T-helper 2 cell (primary cell): ENCODE measurements around the gene ZHX3.
"Not testable (repeated sequence)": the region's sequence is repeated elsewhere in the genome, so short reads cannot be mapped to it uniquely, and the experiment has no call there.

Experiments
- DNase-seq, 5 experiments: peaks; one replicate each; pipeline versions ENCODE4 v3.0.0 to v3.0.0-alpha.2; 2012 to 2022

ZHX3 gene

DNA sequence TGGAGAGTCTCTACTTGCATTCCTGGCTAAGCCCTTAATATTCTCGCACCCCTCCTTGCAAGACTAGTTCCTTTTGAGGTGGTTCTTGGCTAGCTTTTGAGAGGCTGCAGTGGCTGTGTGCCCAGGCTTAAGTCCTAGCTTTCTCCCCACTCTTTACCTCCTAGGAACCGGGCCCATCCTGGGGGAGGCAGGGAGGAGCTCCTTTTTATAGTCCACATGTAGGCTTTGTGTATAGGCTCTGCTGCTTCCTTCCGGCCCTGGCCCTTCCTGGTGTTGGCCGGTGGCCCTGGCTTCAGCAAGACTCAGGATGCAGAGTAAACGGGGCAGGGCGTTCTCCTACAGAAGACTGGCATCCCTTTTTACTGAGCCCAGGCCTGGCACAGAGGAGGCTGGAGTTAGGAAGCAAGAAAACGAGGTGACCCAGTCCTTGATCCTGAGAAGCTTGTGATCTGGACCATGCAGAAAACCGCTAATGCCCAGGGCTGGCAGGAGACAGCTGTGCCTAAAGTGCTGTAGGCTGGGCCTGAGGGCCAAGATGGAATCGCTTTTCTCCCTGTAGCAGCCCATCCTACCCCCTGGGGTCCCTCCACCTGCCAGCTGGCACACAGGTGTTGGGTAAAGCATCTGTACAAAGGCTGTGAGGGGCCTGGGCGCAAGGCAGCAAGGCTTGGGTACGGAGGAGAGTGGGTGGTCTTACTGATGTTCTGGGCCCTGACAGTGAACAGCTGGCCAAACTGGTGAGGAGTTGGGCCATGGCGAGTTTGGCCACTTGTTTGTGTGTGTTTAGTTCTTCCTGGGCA, 171.5 kb downstream of the ZHX3 start:
- DNase-seq = no peak

DNA sequence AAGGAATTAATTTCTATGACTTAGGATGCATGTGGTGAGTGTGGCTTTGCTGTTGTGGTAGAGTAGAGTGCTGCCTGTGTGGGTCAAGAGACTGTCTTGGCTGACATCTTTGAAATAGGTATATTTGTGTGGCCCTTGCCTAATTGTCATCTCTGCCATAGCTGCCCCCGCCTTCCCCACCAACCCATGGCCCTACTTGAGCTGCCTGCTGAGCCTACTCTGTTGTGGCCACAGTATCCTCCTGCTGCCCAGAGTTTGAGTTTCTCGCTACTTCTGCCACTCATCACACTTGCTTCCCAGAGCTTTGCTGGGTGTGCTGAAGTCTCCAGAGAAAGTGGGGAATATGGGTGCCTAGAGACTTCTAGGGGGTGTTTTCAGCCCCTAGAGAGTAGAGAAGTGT, 172.2 kb downstream of the ZHX3 start:
- no peak for DNase-seq

DNA sequence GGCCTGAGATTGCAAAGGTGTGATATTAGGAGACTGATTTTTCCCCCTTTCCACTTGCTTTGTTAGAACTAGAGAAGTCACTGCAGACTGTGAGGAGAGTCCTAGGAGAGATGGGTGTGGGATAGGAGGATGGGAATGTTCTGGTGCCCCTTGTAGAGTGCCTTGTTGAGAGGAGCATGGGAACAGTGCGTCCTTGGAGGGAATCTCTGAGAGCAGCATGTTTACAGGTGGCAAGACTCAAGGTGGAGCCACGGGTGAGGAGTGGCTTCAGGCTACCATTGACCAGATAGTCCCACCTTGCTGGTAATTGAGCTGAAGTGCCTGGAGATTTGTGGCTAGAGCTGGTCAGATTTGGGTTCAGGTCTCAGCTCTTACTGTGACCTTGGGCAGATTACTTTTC, 174.2 kb downstream of the ZHX3 start:
- DNase-seq = no peak

DNA sequence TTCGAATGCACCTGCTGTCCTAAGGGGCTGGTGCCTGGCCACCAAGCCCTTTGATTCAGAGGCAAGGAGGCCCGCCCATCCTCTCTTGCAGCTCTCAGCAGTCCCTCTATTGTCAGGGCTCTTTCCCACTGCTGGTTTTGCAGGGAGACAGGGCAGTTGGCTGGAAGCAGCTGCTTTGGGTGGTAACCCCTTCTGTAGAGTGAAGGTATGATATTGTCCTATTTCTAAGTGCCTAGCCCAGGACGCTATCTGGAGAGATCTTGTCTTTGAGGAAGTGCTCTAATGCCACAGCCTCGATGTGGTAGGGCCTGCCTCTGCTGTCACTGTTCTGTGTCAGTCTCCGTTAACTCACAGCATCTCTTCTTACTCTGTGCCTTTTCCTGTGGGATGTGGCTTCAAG, 174.6 kb downstream of the ZHX3 start:
- peak in 3 of 5 experiments; percentile 49 to 92 (median 67) for DNase-seq

DNA sequence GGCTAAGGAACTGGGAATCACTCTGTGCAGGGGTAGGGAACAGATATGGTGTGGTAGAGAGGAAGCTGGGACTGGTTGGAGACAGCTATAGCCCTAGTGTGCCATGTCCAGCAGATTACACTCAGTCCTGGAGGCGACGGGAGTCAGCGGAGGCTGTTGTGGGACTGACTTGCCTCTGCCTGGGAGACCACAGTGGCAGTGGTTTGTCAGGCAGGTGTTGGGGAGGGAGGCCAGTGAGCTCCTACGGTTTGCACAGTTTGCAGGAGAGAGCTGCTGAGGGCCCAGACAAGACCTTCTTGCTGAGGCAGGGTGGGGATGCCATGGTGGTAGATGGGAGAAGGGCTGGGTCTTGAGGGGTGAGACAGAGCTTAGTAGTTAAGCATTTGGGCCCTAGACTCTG, 175.3 kb downstream of the ZHX3 start:
- peak in 1 of 5 experiments; percentile 60 for DNase-seq

DNA sequence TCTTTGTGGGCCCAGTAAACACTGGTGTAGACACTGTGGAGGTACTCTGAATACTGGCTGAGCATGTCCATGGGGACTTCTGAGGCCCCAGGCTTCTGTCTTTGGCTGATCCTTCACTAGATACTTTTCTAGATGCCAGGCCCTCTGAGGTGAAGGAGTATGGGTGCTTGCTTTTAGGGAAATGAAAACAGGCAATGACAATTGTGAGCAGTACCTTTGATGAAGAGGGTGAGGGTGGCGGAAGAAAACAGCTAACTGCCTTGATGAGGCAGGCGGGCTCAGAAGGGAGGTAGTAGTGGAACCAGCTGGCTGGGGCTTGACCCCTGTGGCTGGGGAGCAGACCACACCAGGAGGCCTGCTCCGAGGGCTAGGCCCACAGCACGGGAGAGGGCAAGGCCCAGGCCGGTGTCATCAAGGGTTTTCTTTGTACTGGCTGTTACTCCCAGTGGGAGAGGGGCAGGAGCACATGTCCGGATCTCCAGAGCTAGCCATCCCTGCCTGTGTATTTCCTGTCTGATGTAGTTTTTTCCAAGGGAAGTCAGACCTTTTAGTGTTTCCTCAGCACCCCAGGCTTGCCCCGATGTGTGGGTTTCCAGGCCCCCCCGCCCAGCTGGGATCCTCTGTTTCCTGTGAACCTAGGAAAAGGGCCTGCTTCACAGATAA, 176.2 kb downstream of the ZHX3 start:
- no peak for DNase-seq

DNA sequence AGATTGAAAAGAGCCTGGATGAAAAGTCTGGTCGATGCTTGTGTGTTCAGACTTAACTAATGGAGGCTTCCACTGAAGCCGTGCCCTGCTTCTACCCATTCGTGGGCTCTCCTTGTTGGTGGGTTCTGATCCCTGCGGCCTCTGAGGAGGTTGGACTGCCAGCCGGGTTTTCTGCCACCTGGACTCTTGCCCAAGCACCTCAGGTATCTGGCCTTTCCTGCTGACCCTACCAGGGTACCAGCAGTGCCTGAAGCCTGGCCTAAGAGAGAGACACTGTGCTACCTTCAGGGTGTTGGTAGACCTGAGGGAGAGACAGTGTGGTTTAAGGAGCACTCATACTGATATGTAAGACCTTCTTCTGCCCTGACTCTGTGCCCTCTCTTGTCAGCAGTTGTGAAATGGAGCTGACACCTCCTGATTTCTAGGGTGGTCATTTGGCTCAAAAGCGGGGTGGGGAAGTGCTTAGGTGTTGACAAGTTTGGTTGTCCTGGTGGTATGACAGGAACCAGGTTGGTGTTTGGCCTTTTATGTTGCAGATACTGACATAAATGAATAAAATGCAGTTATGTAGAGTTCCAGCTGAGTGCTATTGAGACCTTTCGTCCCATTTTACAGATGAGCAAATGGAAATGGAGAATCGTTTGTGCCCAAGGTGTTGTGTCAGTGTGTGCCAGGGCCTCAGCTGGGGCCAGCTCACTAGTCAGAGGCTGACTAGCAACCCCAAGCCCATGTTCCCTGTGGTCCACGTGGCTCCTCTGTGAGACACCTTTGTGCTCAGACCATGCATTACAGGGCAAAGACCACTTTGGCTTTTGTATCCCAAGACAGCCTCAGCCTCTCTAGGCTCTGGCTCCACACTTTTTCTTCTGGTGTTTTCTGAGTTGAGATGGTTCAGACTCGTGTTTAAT, 177.1 kb downstream of the ZHX3 start:
- peak in 1 of 5 experiments; percentile 54 for DNase-seq

DNA sequence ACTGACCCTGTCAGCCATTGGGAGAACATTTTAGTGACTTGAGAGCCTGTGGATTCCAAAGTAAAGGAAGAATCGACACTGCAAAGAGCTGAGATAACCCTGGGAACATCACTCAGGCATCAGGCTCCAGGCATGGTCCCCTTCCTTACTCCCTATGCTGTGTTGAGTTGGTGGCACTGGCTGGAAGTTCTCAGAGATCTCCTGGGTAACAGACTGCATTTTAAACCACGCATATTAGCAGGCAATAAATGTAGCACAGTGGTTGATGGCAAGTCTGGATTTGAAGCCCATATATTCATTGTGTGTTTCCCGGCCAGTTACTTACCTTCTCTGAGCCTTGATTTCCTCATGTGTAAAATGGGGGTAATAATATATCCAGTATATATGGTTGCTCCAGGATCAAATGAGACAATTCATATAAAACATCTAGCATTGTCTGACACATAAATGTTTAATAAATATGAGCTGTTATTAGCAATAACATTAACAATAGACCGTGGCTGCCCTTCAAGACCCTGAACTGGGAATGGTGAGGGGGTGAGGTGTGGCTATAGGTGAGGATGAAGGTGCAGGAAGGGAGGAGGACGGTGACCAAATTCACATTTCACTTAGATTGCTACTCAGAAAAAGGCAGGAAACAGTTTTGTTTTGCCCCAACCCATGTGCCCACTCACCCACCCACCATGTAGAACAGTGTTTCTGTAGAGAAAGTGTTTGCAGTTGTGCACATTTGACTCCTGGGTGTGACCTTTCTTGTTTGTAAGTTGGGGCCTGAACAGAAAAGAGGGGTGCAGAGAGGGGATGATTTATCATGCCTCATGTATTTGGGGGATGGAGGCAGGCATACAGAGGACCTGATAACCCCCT, 178.1 kb downstream of the ZHX3 start:
- DNase-seq = peak in 1 of 5 experiments; percentile 55

DNA sequence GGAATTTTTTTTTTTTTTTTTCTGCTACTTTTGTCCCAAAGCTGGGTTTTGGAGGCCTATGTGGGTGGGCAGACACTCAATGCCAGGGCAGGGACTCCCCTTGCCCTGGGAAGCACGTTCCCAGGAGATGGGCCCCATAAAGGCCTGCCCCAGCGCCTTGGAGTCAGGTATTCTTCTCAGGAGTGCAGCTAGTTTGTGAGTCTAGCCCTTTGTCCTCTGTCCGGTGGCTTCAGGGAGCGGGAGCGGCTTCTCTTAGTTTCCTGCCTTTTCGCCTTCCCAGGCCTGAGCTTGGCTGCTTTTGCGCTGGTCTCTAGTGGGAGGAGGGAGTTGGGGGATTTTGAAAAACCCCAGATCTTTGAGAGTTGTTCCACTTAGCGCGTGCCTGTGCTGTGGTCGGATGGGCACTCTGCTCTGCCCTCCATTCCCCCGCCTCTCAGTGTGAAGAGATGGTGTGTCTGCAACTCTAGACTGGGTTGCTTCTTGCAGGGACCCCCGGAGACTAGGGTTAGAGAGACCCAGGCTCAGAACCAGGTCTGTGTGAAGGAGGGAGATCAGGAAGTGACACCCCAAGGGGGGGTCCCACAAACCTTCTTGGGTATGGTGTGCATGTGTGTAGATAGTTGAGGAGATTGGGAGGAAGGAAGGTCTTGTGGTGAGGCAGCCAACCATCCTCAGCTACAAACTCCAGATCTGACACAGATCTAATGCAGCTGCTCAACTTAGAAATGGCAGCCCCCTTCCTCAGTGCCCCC, 178.9 kb downstream of the ZHX3 start:
- DNase-seq = peak in 3 of 5 experiments; percentile 31 to 93 (median 79)

DNA sequence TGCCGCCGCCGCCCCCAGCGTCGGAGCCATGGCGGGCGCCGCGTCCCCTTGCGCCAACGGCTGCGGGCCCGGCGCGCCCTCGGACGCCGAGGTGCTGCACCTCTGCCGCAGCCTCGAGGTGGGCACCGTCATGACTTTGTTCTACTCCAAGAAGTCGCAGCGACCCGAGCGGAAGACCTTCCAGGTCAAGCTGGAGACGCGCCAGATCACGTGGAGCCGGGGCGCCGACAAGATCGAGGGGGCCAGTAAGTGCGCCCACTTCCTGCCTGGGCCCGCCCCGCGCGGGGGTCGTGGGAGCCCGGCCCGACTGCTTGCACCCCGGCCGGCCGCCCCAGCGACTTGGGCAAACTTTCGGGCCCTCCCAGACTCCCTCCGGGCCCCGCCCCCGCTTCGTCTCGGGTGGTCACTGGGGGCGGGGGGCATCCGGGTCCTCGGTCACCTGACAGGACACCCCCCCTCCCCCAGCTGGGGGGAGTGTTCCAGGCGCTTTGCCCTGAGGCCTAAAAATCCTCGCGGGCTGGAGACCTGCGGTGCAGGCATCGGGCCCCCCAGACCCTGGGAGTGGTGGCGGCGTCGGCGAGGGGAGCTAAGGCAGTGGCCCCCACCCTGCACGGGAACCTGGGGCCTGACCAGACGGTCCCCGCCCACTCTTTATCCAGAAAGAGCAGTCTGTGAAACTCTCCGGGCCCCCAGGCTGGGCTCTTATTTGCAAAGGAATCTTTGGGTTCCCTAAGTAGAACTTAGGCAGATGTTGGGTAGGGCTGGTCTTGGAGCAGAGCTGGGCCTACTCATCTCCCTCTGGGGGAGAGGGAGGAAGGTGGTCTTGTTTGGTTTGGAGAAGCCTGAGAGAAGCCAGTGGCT, 179.7 kb downstream of the ZHX3 start:
- DNase-seq = peak in 4 of 5 experiments; percentile 39 to 86 (median 64)

DNA sequence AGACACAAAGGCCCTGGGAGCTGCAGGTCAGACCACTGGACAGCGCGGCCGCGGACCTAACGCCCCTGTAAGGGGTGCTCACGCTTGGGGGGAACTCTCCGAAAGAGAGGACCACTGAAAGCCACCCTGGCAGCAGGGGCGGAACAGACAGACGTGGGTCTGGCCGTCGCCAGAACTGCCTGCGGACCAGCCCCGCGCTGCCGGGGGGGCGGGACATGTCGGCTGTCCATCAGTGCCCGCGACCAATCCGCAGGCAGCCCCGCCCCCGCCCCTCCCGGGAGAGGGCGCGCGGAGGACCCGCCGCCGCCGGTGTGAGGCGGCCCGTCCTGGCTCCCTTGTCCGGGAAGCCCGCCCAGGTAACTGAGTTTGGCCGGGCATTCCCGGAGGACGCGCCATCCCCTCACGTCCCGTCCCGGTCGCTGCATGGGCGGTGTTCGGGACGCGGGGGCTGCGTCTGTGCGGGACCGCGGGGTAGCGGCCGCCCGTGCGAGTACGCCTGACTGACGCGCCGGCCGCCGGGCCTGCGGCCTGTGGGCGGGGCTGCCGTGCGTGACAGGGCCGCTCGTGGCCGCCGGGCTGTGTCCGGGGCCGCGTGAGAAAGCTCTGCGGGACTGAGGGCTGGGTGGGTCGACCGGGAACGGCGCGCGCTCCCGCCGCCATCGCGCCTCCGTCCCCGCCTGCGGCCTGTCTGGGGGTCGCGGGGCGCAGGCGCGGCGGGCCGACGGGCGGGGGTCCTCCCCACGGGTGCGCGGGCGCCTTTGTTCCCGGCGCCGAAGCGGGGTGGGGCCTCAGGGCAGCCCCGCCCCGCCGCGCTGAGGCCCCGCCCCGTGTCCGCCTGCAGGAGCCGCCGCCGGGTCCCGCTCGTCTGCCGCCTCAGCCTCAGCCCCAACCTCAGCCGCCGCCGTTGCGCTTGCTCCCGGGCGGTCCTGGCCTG, 180.6 kb downstream of the ZHX3 start, which contains the start of gene PLCG1:
PLCG1 (plus strand) TSS at position 864 of the 934 bp plus-strand sequence. CDS start 99 bp downstream, outside the sequence.
- DNase-seq = peak; percentile 73 to 89 (median 80)

DNA sequence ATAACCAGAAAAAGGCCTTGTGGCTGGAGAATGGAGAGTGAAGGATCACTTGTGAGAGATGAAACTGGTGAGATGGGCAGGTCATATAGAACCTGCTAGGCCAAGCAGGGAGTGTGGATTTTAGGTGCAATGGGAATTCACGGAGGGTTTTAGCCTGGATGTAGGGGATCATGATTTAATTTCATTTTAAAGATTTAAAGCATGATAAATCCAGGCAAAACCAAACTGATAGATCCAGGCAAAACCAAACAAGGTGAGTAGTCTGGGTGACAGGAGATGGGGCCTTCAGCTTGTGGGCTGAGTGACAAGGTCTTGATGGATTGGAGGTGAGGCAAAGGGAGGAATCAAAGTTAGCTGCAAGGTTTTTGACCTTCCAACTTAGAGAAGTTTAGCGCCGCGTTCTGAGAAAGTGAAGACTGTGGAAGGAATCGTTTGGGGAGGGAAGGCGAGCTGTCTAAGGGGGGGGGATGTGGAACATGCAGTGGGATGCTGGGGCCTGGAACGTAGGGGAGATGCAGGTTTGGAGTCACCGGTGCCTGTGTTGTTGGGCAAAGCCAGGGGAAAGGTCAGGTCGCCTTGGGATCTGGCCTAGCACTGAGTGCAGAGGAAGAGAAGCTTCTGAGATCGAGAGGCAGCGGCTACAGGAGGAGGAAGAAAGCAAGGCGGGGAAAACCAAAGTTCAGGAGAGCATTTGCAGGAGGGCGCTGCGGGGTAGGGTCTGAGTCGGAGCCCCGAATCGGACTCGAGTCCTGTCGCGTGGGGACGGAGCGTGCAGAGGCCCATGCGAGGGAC, 181.4 kb downstream of the ZHX3 start:
- DNase-seq = no peak

DNA sequence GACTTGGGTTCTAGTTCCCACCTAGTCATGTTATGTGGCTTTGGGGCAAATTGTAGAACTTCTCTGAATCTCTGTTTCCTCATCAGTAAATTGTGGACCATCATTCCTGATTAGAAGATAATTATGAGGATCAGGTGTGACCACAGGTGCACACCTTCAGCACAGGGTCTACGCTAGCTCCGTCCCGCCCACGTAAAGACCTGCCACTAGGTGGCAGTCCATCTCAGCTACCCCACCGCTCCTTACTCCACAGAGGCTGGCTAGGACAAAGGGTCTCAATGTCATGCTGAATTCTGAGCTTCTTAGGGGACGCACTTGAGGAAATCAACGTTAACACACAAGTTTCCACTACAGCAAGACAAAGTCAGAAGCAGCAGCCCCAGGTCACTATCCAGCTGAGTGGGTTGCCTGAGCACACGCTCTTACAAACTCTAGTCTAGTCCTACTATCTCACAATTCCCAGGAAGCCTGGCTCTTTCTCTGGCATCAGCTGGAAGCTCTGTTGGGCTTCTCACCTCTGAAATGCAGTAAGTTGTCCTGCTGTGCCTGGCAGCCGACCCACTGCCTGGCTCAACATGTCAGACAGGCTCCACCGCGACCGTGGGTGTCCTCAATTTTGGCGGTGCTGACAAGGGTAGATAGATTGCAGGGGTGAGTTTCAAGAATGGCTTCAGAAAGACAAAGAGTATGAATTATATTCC, 182.2 kb downstream of the ZHX3 start:
- DNase-seq = peak; percentile 36 to 65 (median 46)

DNA sequence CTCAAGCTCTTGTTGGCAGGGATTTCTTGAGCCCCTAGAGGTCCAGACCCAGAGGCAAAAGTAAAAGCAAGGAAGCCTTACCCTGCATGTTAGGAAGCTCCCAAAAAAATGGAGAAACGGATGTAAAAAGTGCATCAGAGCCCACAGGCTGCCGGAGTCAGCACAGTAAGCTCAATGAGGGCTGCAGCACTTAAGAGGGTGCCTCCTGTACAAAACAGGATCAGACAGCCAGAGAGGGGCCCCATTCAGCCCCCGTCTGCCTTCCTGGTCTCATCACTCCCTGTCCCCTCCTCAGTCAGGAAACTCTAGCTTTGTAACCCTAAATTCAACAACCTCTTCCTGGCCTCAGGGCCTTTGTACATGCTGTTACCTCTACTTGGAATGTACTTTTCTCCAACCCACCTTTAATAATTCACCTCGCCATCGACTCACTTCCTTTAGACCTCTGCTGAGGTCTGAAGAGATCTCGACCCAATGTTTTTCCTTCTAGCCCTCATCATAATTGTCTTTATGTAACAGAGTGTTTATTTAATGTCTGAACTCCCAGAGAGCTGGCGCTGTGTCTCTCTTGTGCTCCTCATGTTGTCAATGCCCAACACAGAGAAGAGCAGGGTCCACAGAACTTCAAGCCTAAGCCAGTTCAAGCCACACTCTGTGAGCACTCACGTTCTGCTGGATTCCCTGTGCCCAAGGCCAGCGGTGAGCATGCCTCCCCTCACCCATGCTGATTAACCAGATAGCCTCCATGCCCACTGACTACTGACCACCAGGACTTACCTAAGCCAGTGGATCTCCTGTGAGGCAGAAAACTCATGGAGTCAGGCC, 183.0 kb downstream of the ZHX3 start:
- DNase-seq = no peak

DNA sequence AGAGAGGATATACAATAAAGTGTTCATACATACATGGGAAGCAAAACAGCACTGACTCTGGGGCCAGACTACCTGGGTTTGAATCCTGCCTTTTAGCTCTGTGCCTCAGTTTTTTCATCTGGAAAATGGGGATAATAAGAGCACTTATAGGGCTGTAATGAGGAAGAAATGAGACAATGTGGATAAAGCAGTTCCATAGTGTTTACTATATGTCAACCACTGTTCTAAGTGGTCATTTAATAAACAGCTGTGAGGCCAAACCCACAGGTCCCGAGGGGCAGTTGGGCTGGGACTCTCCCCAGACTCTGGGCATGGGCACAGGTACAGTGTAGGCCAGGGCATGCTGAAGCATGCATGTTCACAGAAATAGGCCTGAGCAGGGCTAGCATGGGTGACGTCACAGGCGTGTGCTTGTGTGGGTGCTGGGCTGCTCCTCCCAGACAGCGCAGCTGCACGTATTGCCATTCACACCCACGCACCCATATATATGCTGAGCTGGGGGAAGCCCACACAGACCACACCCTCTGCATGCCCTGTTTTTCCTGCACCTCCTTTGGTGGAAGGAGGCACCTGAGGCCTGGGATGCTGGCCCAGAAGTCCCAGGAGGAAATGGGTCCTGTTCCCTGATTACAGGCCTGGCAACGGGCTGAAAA, 183.7 kb downstream of the ZHX3 start:
- peak in 2 of 5 experiments; percentile 63 to 85 for DNase-seq

DNA sequence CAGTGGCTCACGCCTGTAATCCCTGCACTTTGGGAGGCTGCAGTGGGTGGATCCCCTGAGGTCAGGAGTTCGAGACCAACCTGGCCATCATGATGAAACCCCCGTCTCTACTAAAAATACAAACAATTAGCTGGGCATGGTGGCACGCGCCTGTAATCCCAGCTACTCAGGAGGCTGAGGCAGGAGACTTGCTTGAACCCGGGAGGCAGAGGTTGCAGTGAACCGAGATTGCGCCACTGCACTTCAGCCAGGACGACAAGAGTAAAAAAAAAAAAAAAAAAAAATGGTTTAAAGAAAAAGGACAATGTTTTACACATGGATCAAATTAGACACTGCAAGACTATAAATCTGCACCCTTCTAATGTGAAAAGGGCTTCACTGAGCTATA, 185.1 kb downstream of the ZHX3 start:
- DNase-seq = not testable (repeated sequence)
